Measurements from ENCODE around the gene ZNHIT1. TPM values are rescaled to one million over a fixed set of nuclear protein-coding genes. Genes with fewer than 3 reads are reported as not detected.

The ZNHIT1 gene
- total RNA-seq, 1 donor from 2014 or later = 55.4 TPM

GRCh38 chr7:101233907-101234547, 16.1 kb downstream of the ZNHIT1 start:
- H3K4me1 ChIP-seq = peaks cover 35% of the 10 kb centered on the region
- H3K36me3 ChIP-seq = peaks cover 31% of the 10 kb centered on the region
- no peak for ATAC-seq

GRCh38 chr7:101234636-101235035, 16.7 kb downstream of the ZNHIT1 start:
- Histone ChIP-seq H3K9me3 (no peaks in the 10 kb centered on the region), H3K27ac (no peak overlapping the region), H3K4me1 (peaks cover 36% of the 10 kb centered on the region), H3K36me3 (peaks cover 32% of the 10 kb centered on the region), H3K4me3 (no peak overlapping the region), H3K27me3 (ENCODE audit: low read depth) (no peaks in the 10 kb centered on the region)
- DNase-seq (no peak), ATAC-seq (no peak)
- TF ChIP-seq, protein P1, sequence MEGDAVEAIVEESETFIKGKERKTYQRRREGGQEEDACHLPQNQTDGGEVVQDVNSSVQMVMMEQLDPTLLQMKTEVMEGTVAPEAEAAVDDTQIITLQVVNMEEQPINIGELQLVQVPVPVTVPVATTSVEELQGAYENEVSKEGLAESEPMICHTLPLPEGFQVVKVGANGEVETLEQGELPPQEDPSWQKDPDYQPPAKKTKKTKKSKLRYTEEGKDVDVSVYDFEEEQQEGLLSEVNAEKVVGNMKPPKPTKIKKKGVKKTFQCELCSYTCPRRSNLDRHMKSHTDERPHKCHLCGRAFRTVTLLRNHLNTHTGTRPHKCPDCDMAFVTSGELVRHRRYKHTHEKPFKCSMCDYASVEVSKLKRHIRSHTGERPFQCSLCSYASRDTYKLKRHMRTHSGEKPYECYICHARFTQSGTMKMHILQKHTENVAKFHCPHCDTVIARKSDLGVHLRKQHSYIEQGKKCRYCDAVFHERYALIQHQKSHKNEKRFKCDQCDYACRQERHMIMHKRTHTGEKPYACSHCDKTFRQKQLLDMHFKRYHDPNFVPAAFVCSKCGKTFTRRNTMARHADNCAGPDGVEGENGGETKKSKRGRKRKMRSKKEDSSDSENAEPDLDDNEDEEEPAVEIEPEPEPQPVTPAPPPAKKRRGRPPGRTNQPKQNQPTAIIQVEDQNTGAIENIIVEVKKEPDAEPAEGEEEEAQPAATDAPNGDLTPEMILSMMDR (IDR thresholded peaks at IDR 0.05) = no peak
- intact Hi-C loops (cut with DNase I) = no loop called here

More at GRCh38 chr7:101233907-101234547, 16.1 kb downstream of the ZNHIT1 start:
- intact Hi-C loops (cut with DNase I) = no loop called here
- H3K27ac ChIP-seq = no peak overlapping the region
- H3K9me3 ChIP-seq = no peaks in the 10 kb centered on the region
- DNase-seq = no peak
- no peaks in the 10 kb centered on the region for H3K27me3 ChIP-seq (ENCODE audit: low read depth)
- H3K4me3 ChIP-seq = no peak overlapping the region
- TF ChIP-seq, protein P1 (IDR thresholded peaks at IDR 0.05) = no peak

- DNase-seq (no peak), ATAC-seq (no peak)
- no peaks in the 10 kb centered on the region for H3K27me3 ChIP-seq (ENCODE audit: low read depth)
- H3K4me1 ChIP-seq = peaks cover 40% of the 10 kb centered on the region
- no peaks in the 10 kb centered on the region for H3K9me3 ChIP-seq
- H3K4me3 ChIP-seq = no peak overlapping the region
- intact Hi-C loops (cut with DNase I) = no loop called here
- no peak overlapping the region for H3K27ac ChIP-seq
- peaks cover 37% of the 10 kb centered on the region for H3K36me3 ChIP-seq
- TF ChIP-seq, protein P1 (IDR thresholded peaks at IDR 0.05) = peak; percentile 29
Observed at GRCh38 chr7:101235050-101235449, 17.1 kb downstream of the ZNHIT1 start.

- H3K4me1 ChIP-seq = peaks cover 45% of the 10 kb centered on the region
Observed at GRCh38 chr7:101235522-101235921, 17.6 kb downstream of the ZNHIT1 start.

GRCh38 chr7:101236292-101236835, 18.4 kb downstream of the ZNHIT1 start:
- DNase-seq = no peak
- no peak overlapping the region for H3K27ac ChIP-seq
- no peaks in the 10 kb centered on the region for H3K27me3 ChIP-seq (ENCODE audit: low read depth)
- no peaks in the 10 kb centered on the region for H3K9me3 ChIP-seq
- TF ChIP-seq, protein P1 (IDR thresholded peaks at IDR 0.05) = no peak
- peaks cover 48% of the 10 kb centered on the region for H3K36me3 ChIP-seq
- peaks cover 53% of the 10 kb centered on the region for H3K4me1 ChIP-seq
- ATAC-seq = no peak
- H3K4me3 ChIP-seq = no peak overlapping the region
- intact Hi-C loops (cut with DNase I) = no loop called here

More at GRCh38 chr7:101235522-101235921, 17.6 kb downstream of the ZNHIT1 start:
- peaks cover 40% of the 10 kb centered on the region for H3K36me3 ChIP-seq
- no peak for DNase-seq
- H3K9me3 ChIP-seq = no peaks in the 10 kb centered on the region
- no peak overlapping the region for H3K27ac ChIP-seq
- H3K27me3 ChIP-seq (ENCODE audit: low read depth) = no peaks in the 10 kb centered on the region
- H3K4me3 ChIP-seq = no peak overlapping the region
- intact Hi-C loops (cut with DNase I) = no loop called here
- TF ChIP-seq, protein P1 (IDR thresholded peaks at IDR 0.05) = no peak
- no peak for ATAC-seq

All from lower lobe of right lung (tissue), 2 donors.